ENCODE measurements around the gene ZMYM1. TPM values are rescaled to one million over a fixed set of nuclear protein-coding genes. Genes with fewer than 3 reads are reported as not detected.

ZMYM1 gene
- 51.0 and 51.9 TPM in 2 replicates for total RNA-seq (2014; rRNA removed; shearing (Covaris generic))
- polyA plus RNA-seq (2016; fragmentation: Nextera tagmentation; extraction: Ambion mirVana): 25.8 and 37.4 TPM in 2 replicates
- long read RNA-seq, full-length matches to known transcripts: 5 of 17 reads
- long read RNA-seq, partial matches to known transcripts: 5 of 17 reads
- long read RNA-seq, other reads (novel, unspliced or antisense): 7 of 17 reads

GRCh38 chr1:35079003-35079930 lies at the start of gene ZMYM1:
ZMYM1 (plus strand) TSS chr1:35079385; CDS start chr1:35093988, 14,603 bp downstream.
- Histone ChIP-seq H3K27me3 (ENCODE audit: insufficient read depth) (no peaks in the 10 kb centered on the region), H3K4me2 (peak within 1 kb of the TSS; percentile 80), H2AFZ (peak within 1 kb of the TSS; percentile 87), H3K4me1 (ENCODE audit: insufficient read depth) (peaks cover 25% of the 10 kb centered on the region), H3K79me2 (replicated peaks; ENCODE audit: insufficient read depth) (peaks cover 47% of the 10 kb centered on the region), H3F3A (replicated peaks; ENCODE audit: low read depth) (no peaks in the 10 kb centered on the region; the same call in 1 of the 2 replicates), H4K20me1 (replicated peaks; ENCODE audit: insufficient read depth) (peaks cover 19% of the 10 kb centered on the region), H3K9me2 (ENCODE audit: insufficient read depth) (peaks cover 5% of the 10 kb centered on the region; the same call in 1 of the 2 replicates), H3K4me3 (peak within 1 kb of the TSS; percentile 89), H3K36me3 (ENCODE audit: insufficient read depth) (no peaks in the 10 kb centered on the region), H3K27ac (ENCODE audit: low read depth) (peak within 1 kb of the TSS; percentile 91)
- peaks cover 24% of the 10 kb centered on the region for H3K4me1 Mint-ChIP-seq
- ATAC-seq (peak; percentile 97), DNase-seq (ENCODE audit: low spot score) (peak; percentile 97)
- H3K27me3 Mint-ChIP-seq (ENCODE audit: insufficient read depth, low read depth, poor library complexity): peaks cover 18% of the 10 kb centered on the region
- H3K36me3 Mint-ChIP-seq (ENCODE audit: low read depth): peaks cover 7% of the 10 kb centered on the region; the same call in 2 of the 3 replicates
- H3K9me3 Mint-ChIP-seq: no peaks in the 10 kb centered on the region
- no peak for TF ChIP-seq REST (IDR thresholded peaks at IDR 0.05; ENCODE audit: unreplicated experiment)
- TF ChIP-seq POLR2AphosphoS5 (IDR thresholded peaks at IDR 0.05; ENCODE audit: low read depth): peak; percentile 88
- TF ChIP-seq CREB1 (CRISPR knock-in tag; IDR thresholded peaks at IDR 0.05; ENCODE audit: low read depth): peak; percentile 54
- TF ChIP-seq, protein P1, sequence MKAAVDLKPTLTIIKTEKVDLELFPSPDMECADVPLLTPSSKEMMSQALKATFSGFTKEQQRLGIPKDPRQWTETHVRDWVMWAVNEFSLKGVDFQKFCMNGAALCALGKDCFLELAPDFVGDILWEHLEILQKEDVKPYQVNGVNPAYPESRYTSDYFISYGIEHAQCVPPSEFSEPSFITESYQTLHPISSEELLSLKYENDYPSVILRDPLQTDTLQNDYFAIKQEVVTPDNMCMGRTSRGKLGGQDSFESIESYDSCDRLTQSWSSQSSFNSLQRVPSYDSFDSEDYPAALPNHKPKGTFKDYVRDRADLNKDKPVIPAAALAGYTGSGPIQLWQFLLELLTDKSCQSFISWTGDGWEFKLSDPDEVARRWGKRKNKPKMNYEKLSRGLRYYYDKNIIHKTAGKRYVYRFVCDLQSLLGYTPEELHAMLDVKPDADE (IDR thresholded peaks at IDR 0.05): no peak
- H3K27ac Mint-ChIP-seq: peak within 1 kb of the TSS; percentile 99
- H3K4me3 Mint-ChIP-seq: peak within 1 kb of the TSS; percentile 98

GRCh38 chr1:35029761-35030160 lies 49.4 kb upstream of the ZMYM1 start:
- Histone ChIP-seq H3K27me3 (ENCODE audit: insufficient read depth) (no peaks in the 10 kb centered on the region), H3K27ac (ENCODE audit: low read depth) (no peak overlapping the region), H3F3A (replicated peaks; ENCODE audit: low read depth) (no peaks in the 10 kb centered on the region), H2AFZ (no peak overlapping the region), H3K4me1 (ENCODE audit: insufficient read depth) (no peaks in the 10 kb centered on the region), H3K79me2 (replicated peaks; ENCODE audit: insufficient read depth) (peaks cover 18% of the 10 kb centered on the region), H3K4me3 (no peak overlapping the region; the same call in 1 of the 2 replicates), H3K36me3 (ENCODE audit: insufficient read depth) (no peaks in the 10 kb centered on the region; the same call in 1 of the 2 replicates), H3K4me2 (no peak overlapping the region), H4K20me1 (replicated peaks; ENCODE audit: insufficient read depth) (no peaks in the 10 kb centered on the region), H3K9me2 (ENCODE audit: insufficient read depth) (0 out of 2 replicates have a peak, but pooled peaks cover 2% of the 10 kb centered on the region)
- DNase-seq (ENCODE audit: low spot score) (no peak), ATAC-seq (no peak)
- Mint-ChIP-seq H3K4me1 (peaks cover 6% of the 10 kb centered on the region; the same call in 1 of the 3 replicates), H3K4me3 (peak overlapping the region; percentile 99), H3K9me3 (peaks cover 22% of the 10 kb centered on the region; the same call in 2 of the 3 replicates), H3K36me3 (ENCODE audit: low read depth) (peaks cover 20% of the 10 kb centered on the region; the same call in 2 of the 3 replicates), H3K27ac (no peak overlapping the region), H3K27me3 (ENCODE audit: insufficient read depth, low read depth, poor library complexity) (peaks cover 6% of the 10 kb centered on the region)
- TF ChIP-seq REST (IDR thresholded peaks at IDR 0.05; ENCODE audit: unreplicated experiment) (no peak), ZNF114 (CRISPR knock-in tag; IDR thresholded peaks at IDR 0.05) (no peak), NANOG (IDR thresholded peaks at IDR 0.05; ENCODE audit: borderline replicate concordance) (no peak)
- TF ChIP-seq, protein P2, sequence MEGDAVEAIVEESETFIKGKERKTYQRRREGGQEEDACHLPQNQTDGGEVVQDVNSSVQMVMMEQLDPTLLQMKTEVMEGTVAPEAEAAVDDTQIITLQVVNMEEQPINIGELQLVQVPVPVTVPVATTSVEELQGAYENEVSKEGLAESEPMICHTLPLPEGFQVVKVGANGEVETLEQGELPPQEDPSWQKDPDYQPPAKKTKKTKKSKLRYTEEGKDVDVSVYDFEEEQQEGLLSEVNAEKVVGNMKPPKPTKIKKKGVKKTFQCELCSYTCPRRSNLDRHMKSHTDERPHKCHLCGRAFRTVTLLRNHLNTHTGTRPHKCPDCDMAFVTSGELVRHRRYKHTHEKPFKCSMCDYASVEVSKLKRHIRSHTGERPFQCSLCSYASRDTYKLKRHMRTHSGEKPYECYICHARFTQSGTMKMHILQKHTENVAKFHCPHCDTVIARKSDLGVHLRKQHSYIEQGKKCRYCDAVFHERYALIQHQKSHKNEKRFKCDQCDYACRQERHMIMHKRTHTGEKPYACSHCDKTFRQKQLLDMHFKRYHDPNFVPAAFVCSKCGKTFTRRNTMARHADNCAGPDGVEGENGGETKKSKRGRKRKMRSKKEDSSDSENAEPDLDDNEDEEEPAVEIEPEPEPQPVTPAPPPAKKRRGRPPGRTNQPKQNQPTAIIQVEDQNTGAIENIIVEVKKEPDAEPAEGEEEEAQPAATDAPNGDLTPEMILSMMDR (conservative IDR thresholded peaks at IDR 0.05; ENCODE audit: low read depth in 2 of 2): no peak
